H1 (cell line): ENCODE measurements around the gene IGSF1. TPM values are rescaled to one million over a fixed set of nuclear protein-coding genes. Genes with fewer than 3 reads are reported as not detected.

Experiments used
- CTCF ChIA-PET: fragments of 300-600 bp; sonication (Branson Sonifier 250); formaldehyde crosslinking; loops from one replicate; lab custom pipeline; 2021; ENCODE audit not compliant: partially characterized antibody; lab: Charles Lee
- POLR2A ChIA-PET: fragments of 300-600 bp; sonication (Branson Sonifier 250); formaldehyde crosslinking; loops from one replicate; lab custom pipeline; 2021; ENCODE audit warnings: inconsistent platforms; ENCODE audit not compliant: partially characterized antibody; lab: Charles Lee
- DNase-seq, 2 experiments: peaks; one replicate each; pipeline versions ENCODE4 v3.0.0 to v3.0.0-alpha.2; 2010 to 2022; ENCODE audit warnings: low spot score in 2 of 2, low read depth in 1 of 2, mixed read lengths in 1 of 2
- FAIRE-seq: peaks from 2 replicates; lab custom pipeline; 2011; peaks lifted over from hg19 to GRCh38; lab: Jason Lieb, UNC
- H2AFZ ChIP-seq: 2 replicates; pipeline ENCODE4 v1.8.1; 2012; ENCODE audit warnings: low read length, inconsistent platforms
- H2AK5ac ChIP-seq: 2 replicates; pipeline ENCODE4 v1.6.1; 2013; ENCODE audit warnings: low read depth, low read length
- H2BK120ac ChIP-seq: replicated peaks from 2 replicates; pipeline ENCODE3; 2013; ENCODE audit warnings: low read depth, low read length, inconsistent platforms
- H2BK12ac ChIP-seq: 2 replicates; pipeline ENCODE4 v1.6.1; 2013; ENCODE audit warnings: low read depth, low read length
- H2BK15ac ChIP-seq: 2 replicates; pipeline ENCODE4 v1.6.1; 2013; ENCODE audit warnings: low read length
- H2BK20ac ChIP-seq: 2 replicates; pipeline ENCODE4 v1.6.1; 2013; ENCODE audit warnings: low read length
- H2BK5ac ChIP-seq: 2 replicates; pipeline ENCODE4 v1.6.1; 2013; ENCODE audit warnings: low read depth, low read length
- H3K14ac ChIP-seq: 2 replicates; pipeline ENCODE4 v1.6.1; 2013; ENCODE audit warnings: inconsistent platforms; ENCODE audit not compliant: insufficient read length
- H3K18ac ChIP-seq: 2 replicates; pipeline ENCODE4 v1.6.1; 2013; ENCODE audit warnings: low read length; ENCODE audit errors: extremely low read depth
- H3K23ac ChIP-seq: 2 replicates; pipeline ENCODE4 v1.6.1; 2013; ENCODE audit warnings: inconsistent platforms; ENCODE audit not compliant: insufficient read length
- H3K23me2 ChIP-seq: 2 replicates; pipeline ENCODE4 v1.6.1; 2013; ENCODE audit warnings: low read depth, low read length
- H3K27ac ChIP-seq: 2 replicates; pipeline ENCODE4 v1.6.1; 2011; ENCODE audit warnings: low read depth, low read length, inconsistent platforms
- H3K27me3 ChIP-seq, 4 experiments: replicated peaks in 1 of 4; 1 replicate in 1 of 4; 2 replicates in 3 of 4; pipeline versions ENCODE4 v1.6.1 to v1.8.1; 2011 to 2013; ENCODE audit warnings: low read length in 3 of 4, mild to moderate bottlenecking in 3 of 4, inconsistent platforms in 2 of 4, mixed read lengths in 2 of 4, moderate library complexity in 1 of 4; ENCODE audit not compliant: control insufficient read depth in 3 of 4, insufficient read depth in 3 of 4; ENCODE audit errors: extremely low read depth in 1 of 4
- H3K36me3 ChIP-seq, 4 experiments: 2 replicates each; pipeline versions ENCODE4 v1.6.1 to v1.8.1; 2011 to 2013; ENCODE audit warnings: mild to moderate bottlenecking in 4 of 4, low read length in 3 of 4, moderate library complexity in 2 of 4, control low read depth in 1 of 4, inconsistent platforms in 1 of 4; ENCODE audit not compliant: insufficient read depth in 4 of 4, control insufficient read depth in 2 of 4
- H3K4ac ChIP-seq: replicated peaks from 2 replicates; pipeline ENCODE3; 2013; ENCODE audit warnings: low read length, low read depth, mixed read lengths, inconsistent platforms; ENCODE audit not compliant: insufficient read length
- H3K4me1 ChIP-seq, 4 experiments: replicated peaks in 1 of 4; 1 replicate in 1 of 4; 2 replicates in 3 of 4; pipeline versions ENCODE4 v1.6.1 to v1.8.1; 2011 to 2013; ENCODE audit warnings: low read length in 3 of 4, inconsistent platforms in 2 of 4, mixed read lengths in 1 of 4; ENCODE audit not compliant: insufficient read depth in 4 of 4, control insufficient read depth in 3 of 4
- H3K4me2 ChIP-seq, 2 experiments: 2 replicates each; pipeline versions ENCODE4 v1.6.1 to v1.8.1; 2011 to 2013; ENCODE audit warnings: low read depth in 2 of 2, low read length in 2 of 2, control low read depth in 1 of 2, inconsistent platforms in 1 of 2, mild to moderate bottlenecking in 1 of 2; ENCODE audit not compliant: insufficient read depth in 1 of 2
- H3K4me3 ChIP-seq, 4 experiments: fragments of 200-600, 300-600 bp in 1 of 4; sonication (generic), shearing (Covaris generic), sonication (Bioruptor Twin) in 1 of 4; 2 replicates each; pipeline versions ENCODE4 v1.5.1 to v1.8.1; 2011 to 2016; ENCODE audit warnings: low read length in 4 of 4, low read depth in 3 of 4, control low read depth in 2 of 4, inconsistent platforms in 2 of 4, mild to moderate bottlenecking in 2 of 4, mixed read lengths in 1 of 4, moderate library complexity in 1 of 4; ENCODE audit not compliant: insufficient read depth in 2 of 4; ENCODE audit errors: extremely low read depth in 1 of 4
- H3K56ac ChIP-seq: replicated peaks from 2 replicates; pipeline ENCODE3; 2013; ENCODE audit warnings: low read depth, mild to moderate bottlenecking, mixed read lengths, low read length, inconsistent platforms; ENCODE audit not compliant: insufficient read length
- H3K79me1 ChIP-seq: 2 replicates; pipeline ENCODE4 v1.6.1; 2013; ENCODE audit warnings: low read depth, low read length, control low read depth
- H3K79me2 ChIP-seq, 2 experiments: 2 replicates each; pipeline versions ENCODE4 v1.6.1 to v1.8.1; 2012 to 2013; ENCODE audit warnings: low read length in 2 of 2, mild to moderate bottlenecking in 2 of 2, inconsistent platforms in 1 of 2; ENCODE audit not compliant: insufficient read depth in 2 of 2, control insufficient read depth in 1 of 2
- H3K9ac ChIP-seq, 4 experiments: replicated peaks in 1 of 4; 1 replicate in 1 of 4; 2 replicates in 3 of 4; pipeline versions ENCODE4 v1.6.1 to v1.8.1; 2011 to 2013; ENCODE audit warnings: low read depth in 3 of 4, low read length in 3 of 4, control low read depth in 2 of 4, mild to moderate bottlenecking in 2 of 4, moderate library complexity in 2 of 4, inconsistent platforms in 1 of 4; ENCODE audit errors: extremely low read depth in 1 of 4
- H3K9me3 ChIP-seq, 2 experiments: 2 replicates each; pipeline versions ENCODE4 v1.6.1 to v1.8.1; 2012 to 2013; ENCODE audit warnings: mild to moderate bottlenecking in 2 of 2, moderate library complexity in 2 of 2, control low read depth in 1 of 2, inconsistent platforms in 1 of 2, low read depth in 1 of 2, low read length in 1 of 2, mixed read lengths in 1 of 2; ENCODE audit not compliant: insufficient read depth in 2 of 2
- H4K20me1 ChIP-seq, 2 experiments: replicated peaks in 1 of 2; 2 replicates each; pipeline versions ENCODE3 to v1.8.1; 2011 to 2013; ENCODE audit warnings: inconsistent platforms in 2 of 2, low read length in 2 of 2, mild to moderate bottlenecking in 1 of 2; ENCODE audit not compliant: insufficient read depth in 2 of 2, control insufficient read depth in 1 of 2
- H4K5ac ChIP-seq: 2 replicates; pipeline ENCODE4 v1.6.1; 2013; ENCODE audit warnings: low read length, low read depth, mixed read lengths, inconsistent platforms; ENCODE audit not compliant: insufficient read length
- H4K8ac ChIP-seq: 2 replicates; pipeline ENCODE4 v1.8.0; 2013; ENCODE audit warnings: mild to moderate bottlenecking, moderate library complexity, low read length, inconsistent platforms; ENCODE audit not compliant: insufficient read depth; ENCODE audit errors: extremely low read depth
- H4K91ac ChIP-seq: replicated peaks from 2 replicates; pipeline ENCODE3; 2013; ENCODE audit warnings: low read length, mixed read lengths, inconsistent platforms; ENCODE audit not compliant: insufficient read length
- RXRA ChIP-seq: IDR thresholded peaks from 2 replicates; pipeline ENCODE4 v1.6.1; 2011; ENCODE audit warnings: low read depth, mild to moderate bottlenecking, low read length, moderate library complexity; ENCODE audit not compliant: insufficient read depth
- SRF ChIP-seq: IDR thresholded peaks from 2 replicates; pipeline ENCODE4 v1.6.1; 2011; ENCODE audit warnings: mild to moderate bottlenecking, low read depth, low read length, moderate library complexity
- WGBS, 2 experiments: shearing (Covaris generic) in 1 of 2; methylation state at CpG; one replicate each; pipeline versions ENCODE4 v1.1.6 to v1.1.7; 2013 to 2015; ENCODE audit warnings: low lambda C conversion rate in 2 of 2, mixed read lengths in 2 of 2, inconsistent platforms in 1 of 2, low coverage in 1 of 2, missing lambda C conversion rate in 1 of 2; ENCODE audit not compliant: insufficient replicate concordance in 2 of 2, insufficient coverage in 1 of 2, insufficient read length in 1 of 2; ENCODE audit errors: extremely low coverage in 1 of 2, missing lambda C conversion rate in 1 of 2; 5-methylcytosine and 5-hydroxymethylcytosine counted together
- polyA plus RNA-seq, 7 experiments: library from polyadenylated mRNA; depleted of rRNA in 3 of 7; stranded (reverse) in 5 of 7; unstranded in 2 of 7; fragments of >200 nt in 5 of 7; fragments of 200-250 nt in 2 of 7; gene quantifications; 1 replicate in 5 of 7; 2 replicates in 1 of 7; 4 replicates in 1 of 7; pipeline versions ENCODE4 v1.2.1 to v1.2.3, GENCODE V29; 2011 to 2013; ENCODE audit warnings: missing spikeins in 2 of 7, mixed read lengths in 2 of 7
- total RNA-seq: library from RNA; stranded (reverse); fragmentation: NEBNext Ultra II Directional; extraction: Animal tissue kit (Norgen Biotek cat#: 25700); gene quantifications from 2 replicates; pipeline ENCODE4 v1.2.1, GENCODE V29; 2021

The IGSF1 gene
- total and polyA plus RNA-seq, 2 of the 8 experiments (the other 6 are each of a cell fraction or from before 2014, with no cell fraction given) = 23.1 to 39.9 TPM

- H3K4me1 ChIP-seq = peaks cover 0 to 3% (median 0%) of the 10 kb centered on the region in 4 experiments; a peak in 1 of 7 replicates
- H3K9me3 ChIP-seq = no peaks in the 10 kb centered on the region
- H2BK5ac ChIP-seq = no peak overlapping the region
- no peak overlapping the region for H2AK5ac ChIP-seq
- H2BK12ac ChIP-seq = no peak overlapping the region
- no peak overlapping the region for H4K91ac ChIP-seq
- WGBS, 2 experiments = 36% methylated on average over 2 of the region's 2 CpGs; no CpG with 5 or more reads in 1 of the 2 experiments
- H3K9ac ChIP-seq = no peak overlapping the region
- no peak overlapping the region for H4K8ac ChIP-seq
- H3K27ac ChIP-seq = no peak overlapping the region
- H3K4me3 ChIP-seq = 0 out of 8 replicates have a peak overlapping the region, but pooled peaks of 1 of the 4 experiments have one; percentile 6
- no peak for DNase-seq
- no peak for FAIRE-seq
- H3K4ac ChIP-seq = no peak overlapping the region
- no peak overlapping the region for H3K4me2 ChIP-seq
- H3K79me2 ChIP-seq = no peaks in the 10 kb centered on the region
- H3K36me3 ChIP-seq = no peaks in the 10 kb centered on the region
- POLR2A ChIA-PET = interaction anchor here (0.9 kb wide), 1 partner anchor 13 kb away, joined by 3 read pairs; no protein-coding TSS in a partner anchor
- H2BK15ac ChIP-seq = no peak overlapping the region
- H4K5ac ChIP-seq = no peak overlapping the region
- no peaks in the 10 kb centered on the region for H3K27me3 ChIP-seq
- H2BK20ac ChIP-seq = no peak overlapping the region
- H4K20me1 ChIP-seq = no peaks in the 10 kb centered on the region
- TF ChIP-seq RXRA = no peak
- peak; percentile 91 for TF ChIP-seq SRF
- H3K23ac ChIP-seq = no peak overlapping the region
- no peak overlapping the region for H3K56ac ChIP-seq
- no peak overlapping the region for H3K14ac ChIP-seq
- H2BK120ac ChIP-seq = no peak overlapping the region
- H3K79me1 ChIP-seq = no peaks in the 10 kb centered on the region
- H3K23me2 ChIP-seq = no peaks in the 10 kb centered on the region
- H3K18ac ChIP-seq = no peak overlapping the region
- CTCF ChIA-PET = interaction anchor here (0.8 kb wide), 1 partner anchor 44 kb away, joined by 3 read pairs; no protein-coding TSS in a partner anchor
- no peak overlapping the region for H2AFZ ChIP-seq
Measured at GRCh38 chrX:131305926-131306325, 16.8 kb upstream of the IGSF1 start.
